Keratinocyte (primary cell): ENCODE measurements around the gene TMEM19.

Source experiments
- EZH2 ChIP-seq: IDR thresholded peaks from one replicate; pipeline ENCODE4 v1.6.1; 2012; ENCODE audit warnings: inconsistent platforms, mild to moderate bottlenecking, low read length, moderate library complexity
- TF ChIP-seq, protein P1 (sequence below), 3 experiments: IDR thresholded peaks in 1 of 3; conservative IDR thresholded peaks in 1 of 3; optimal IDR thresholded peaks in 1 of 3; 2 replicates in 2 of 3; 3 replicates in 1 of 3; pipeline versions ENCODE3 to v1.5.1; 2011; ENCODE audit warnings: low read length in 3 of 3, mild to moderate bottlenecking in 3 of 3, moderate library complexity in 2 of 3, control low read depth in 1 of 3, inconsistent platforms in 1 of 3; ENCODE audit not compliant: insufficient read depth in 2 of 3; ENCODE audit errors: extremely low read depth in 1 of 3

DNA sequence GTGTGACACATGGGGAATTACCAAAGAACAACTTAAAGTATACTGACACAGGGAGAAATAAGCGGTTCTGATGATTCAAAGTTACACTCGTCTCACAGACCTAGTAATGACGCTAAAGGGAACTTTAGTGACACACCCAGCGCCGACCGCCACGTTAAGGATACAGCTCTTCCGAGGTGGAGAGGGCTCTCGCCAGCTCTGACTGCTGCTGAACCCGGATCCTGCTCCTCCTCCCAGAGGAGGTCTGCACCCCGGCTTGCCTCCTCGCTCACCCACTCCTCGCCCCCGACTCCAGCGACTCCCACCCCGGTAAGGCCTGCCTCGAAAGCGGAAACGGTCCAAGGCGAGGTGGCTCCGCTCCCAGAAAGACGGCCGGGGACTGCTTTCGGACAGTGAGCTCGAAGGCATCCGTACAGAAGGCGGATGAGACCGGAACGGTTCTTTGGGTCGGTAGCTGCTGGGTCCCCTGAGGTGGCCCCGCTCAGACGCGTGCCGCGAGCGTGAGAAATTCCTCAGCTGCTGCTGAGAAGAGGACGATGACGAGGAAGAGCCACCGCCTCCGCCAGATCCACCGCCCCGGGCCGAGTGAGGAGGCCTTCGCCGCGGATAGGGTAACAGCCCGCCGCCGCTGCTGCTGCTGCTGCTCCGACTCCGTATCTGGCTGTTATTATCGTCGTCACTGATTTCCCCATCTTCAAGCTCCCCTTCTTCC is 22.9 kb upstream of the TMEM19 start:
- TF ChIP-seq, protein P1, sequence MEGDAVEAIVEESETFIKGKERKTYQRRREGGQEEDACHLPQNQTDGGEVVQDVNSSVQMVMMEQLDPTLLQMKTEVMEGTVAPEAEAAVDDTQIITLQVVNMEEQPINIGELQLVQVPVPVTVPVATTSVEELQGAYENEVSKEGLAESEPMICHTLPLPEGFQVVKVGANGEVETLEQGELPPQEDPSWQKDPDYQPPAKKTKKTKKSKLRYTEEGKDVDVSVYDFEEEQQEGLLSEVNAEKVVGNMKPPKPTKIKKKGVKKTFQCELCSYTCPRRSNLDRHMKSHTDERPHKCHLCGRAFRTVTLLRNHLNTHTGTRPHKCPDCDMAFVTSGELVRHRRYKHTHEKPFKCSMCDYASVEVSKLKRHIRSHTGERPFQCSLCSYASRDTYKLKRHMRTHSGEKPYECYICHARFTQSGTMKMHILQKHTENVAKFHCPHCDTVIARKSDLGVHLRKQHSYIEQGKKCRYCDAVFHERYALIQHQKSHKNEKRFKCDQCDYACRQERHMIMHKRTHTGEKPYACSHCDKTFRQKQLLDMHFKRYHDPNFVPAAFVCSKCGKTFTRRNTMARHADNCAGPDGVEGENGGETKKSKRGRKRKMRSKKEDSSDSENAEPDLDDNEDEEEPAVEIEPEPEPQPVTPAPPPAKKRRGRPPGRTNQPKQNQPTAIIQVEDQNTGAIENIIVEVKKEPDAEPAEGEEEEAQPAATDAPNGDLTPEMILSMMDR (optimal IDR thresholded peaks at IDR 0.05 in 1 of 3, IDR thresholded peaks at IDR 0.05 in 1 of 3, conservative IDR thresholded peaks at IDR 0.05 in 1 of 3; ENCODE audit: extremely low read depth in 1 of 3, insufficient read depth in 2 of 3, low read length in 3 of 3): no peak
- no peak for TF ChIP-seq EZH2
